ENCODE results near the gene TMEM17. TPM values are rescaled to one million over a fixed set of nuclear protein-coding genes. Genes with fewer than 3 reads are reported as not detected.

The TMEM17 gene
- polyA plus RNA-seq, 3 donors, result 5.9 to 8.4 (median 7.4) TPM

Other genes with a start within 250 kb of the TMEM17 start
- 10 to 100 TPM; 44.8 to 54.3 (median 50.8) TPM for gene EHBP1, start 199.5 kb upstream of the TMEM17 start, polyA plus RNA-seq (ENCODE audit: insufficient read length in 3 of 3)

Measured in renal cortex interstitium (tissue), 3 donors.